GM12873 (cell line): ENCODE results near the gene SLC6A2.
A peak's percentile ranks its signal among the peaks of the same experiment; 100 is the strongest.

Source experiments
- TF ChIP-seq, protein P1 (sequence below): IDR thresholded peaks from 2 replicates; pipeline ENCODE4 v1.5.1; 2012; ENCODE audit warnings: low read depth, mild to moderate bottlenecking, moderate library complexity, low read length, control low read depth; ENCODE audit not compliant: insufficient read depth; ENCODE audit errors: missing control alignments

Gene SLC6A2

DNA sequence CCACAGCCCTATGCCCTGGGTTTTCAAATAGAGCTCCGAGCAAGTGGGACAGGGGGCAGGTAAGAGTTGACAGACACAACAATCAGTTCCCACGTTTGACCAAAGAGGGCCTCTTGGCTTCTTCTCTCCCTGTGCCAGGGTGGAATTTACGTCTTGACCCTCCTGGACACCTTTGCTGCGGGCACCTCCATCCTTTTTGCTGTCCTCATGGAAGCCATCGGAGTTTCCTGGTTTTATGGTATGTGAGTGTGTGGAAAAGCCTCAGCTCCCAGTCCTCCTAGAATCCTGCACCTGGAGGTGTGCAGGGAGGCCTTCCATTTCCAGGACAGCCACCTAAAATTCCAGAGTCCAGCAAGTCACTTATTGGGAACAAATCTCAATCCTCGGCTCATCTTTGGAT, 42.5 kb downstream of the SLC6A2 start:
- TF ChIP-seq, protein P1, sequence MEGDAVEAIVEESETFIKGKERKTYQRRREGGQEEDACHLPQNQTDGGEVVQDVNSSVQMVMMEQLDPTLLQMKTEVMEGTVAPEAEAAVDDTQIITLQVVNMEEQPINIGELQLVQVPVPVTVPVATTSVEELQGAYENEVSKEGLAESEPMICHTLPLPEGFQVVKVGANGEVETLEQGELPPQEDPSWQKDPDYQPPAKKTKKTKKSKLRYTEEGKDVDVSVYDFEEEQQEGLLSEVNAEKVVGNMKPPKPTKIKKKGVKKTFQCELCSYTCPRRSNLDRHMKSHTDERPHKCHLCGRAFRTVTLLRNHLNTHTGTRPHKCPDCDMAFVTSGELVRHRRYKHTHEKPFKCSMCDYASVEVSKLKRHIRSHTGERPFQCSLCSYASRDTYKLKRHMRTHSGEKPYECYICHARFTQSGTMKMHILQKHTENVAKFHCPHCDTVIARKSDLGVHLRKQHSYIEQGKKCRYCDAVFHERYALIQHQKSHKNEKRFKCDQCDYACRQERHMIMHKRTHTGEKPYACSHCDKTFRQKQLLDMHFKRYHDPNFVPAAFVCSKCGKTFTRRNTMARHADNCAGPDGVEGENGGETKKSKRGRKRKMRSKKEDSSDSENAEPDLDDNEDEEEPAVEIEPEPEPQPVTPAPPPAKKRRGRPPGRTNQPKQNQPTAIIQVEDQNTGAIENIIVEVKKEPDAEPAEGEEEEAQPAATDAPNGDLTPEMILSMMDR: no peak

DNA sequence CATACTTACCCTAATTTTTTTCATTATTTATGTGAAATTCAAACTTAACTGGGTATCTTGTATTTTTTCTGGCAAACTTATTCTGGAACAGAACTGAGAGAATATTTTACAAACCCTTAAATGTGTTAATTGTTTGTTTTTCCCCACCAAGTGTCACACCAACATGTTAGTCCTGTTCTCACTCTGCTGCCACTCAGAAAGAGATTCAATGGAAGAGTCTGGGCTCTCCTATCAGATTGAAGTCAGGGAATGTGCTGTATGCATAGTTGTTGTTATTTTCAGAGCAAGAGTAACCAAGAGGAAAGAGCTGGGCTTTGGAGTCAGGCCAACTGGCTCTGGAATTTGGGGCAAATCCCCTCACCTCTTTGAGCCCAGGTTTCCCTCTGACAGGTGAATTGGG, 43.2 kb downstream of the SLC6A2 start:
- TF ChIP-seq, protein P1: no peak

DNA sequence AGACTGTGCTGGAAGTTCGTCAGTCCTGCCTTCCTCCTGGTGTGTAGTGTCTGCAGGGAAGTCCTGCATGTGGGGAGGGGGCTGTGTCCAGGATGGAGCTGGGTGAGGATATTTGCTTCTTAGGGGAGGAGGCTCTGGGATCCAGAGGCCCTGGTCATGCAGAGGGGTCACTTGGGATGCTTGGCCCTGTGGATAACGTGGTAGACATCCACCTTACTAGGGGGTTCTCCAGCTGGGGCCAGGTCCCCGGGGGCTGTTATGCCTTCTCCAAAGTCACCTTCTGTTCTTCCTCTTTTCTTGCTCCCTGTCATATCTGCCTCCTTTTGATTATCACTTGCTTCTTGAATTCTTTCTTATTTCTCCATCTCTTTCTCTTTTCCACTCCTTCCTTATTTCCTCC, 43.8 kb downstream of the SLC6A2 start:
- TF ChIP-seq, protein P1: no peak

DNA sequence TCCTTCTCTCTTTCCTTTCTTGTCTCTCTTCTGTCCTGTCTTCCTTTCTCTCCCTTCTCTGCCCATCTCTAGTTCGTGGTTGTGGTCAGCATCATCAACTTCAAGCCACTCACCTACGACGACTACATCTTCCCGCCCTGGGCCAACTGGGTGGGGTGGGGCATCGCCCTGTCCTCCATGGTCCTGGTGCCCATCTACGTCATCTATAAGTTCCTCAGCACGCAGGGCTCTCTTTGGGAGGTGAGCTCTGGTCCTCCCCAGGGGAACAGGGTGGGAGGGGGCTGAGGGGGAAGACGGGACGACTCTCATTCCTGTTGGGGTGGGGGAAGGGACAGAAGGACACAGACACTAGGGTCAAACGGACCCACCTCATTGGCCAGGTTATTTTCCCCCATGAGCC, 44.3 kb downstream of the SLC6A2 start:
- TF ChIP-seq, protein P1: no peak

DNA sequence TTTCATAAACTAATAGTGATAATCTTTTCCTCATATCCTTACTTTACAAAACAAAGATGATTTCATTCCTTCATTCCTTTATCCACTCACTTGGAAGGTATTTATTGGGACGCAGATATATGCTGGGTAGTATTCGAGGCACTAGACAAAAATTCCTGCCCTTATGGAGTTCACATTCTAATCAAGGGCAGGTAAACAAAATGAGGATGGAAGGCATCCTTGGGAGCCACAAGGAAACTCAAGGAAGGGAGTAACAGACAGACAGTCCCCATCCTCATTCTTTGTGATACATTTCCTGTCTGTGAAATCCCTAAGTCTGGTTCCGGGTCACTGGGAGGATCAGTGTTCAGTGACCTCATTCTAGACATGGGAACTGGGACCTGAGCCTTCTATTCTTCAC, 45.2 kb downstream of the SLC6A2 start:
- TF ChIP-seq, protein P1: no peak

DNA sequence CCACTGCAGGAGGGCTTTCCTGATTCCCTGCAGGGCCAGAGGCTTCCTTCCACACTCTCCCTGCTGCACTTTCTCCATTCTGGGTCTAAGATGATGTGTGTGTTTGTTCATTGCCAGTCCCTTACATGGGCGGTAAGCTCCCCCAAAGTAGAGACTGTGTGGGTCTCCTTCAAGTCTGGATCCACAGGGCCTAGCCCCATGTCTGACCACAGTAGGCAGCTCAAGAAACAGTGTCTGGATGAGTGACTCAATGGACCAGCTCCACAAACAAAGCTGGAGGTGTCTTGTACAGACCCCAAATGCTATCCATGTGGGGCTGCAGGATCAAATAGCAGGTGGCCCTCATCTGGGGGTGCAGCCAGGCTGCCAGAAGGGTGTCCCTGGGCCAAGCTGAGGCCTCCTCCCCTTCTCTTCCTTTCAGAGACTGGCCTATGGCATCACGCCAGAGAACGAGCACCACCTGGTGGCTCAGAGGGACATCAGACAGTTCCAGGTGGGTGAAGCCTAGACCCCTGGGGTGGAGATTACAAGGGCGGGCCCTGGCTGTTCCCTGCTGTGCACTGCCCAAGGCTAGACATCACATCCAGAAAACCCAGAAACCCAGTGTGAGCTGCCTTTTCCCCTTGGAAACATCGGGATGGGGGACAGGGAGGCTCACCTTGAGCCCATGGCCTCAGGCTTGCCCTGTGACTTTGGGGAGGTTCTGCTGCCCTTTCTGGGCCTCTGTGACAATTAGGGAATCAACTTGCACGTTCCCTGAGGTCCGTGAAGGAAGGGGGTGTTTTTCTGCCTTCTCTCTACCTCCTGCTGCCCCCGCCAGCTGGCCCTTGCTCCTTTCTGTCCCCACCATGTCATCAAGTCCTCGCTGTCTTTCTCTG, 45.9 kb downstream of the SLC6A2 start:
- TF ChIP-seq, protein P1: peak; percentile 69

DNA sequence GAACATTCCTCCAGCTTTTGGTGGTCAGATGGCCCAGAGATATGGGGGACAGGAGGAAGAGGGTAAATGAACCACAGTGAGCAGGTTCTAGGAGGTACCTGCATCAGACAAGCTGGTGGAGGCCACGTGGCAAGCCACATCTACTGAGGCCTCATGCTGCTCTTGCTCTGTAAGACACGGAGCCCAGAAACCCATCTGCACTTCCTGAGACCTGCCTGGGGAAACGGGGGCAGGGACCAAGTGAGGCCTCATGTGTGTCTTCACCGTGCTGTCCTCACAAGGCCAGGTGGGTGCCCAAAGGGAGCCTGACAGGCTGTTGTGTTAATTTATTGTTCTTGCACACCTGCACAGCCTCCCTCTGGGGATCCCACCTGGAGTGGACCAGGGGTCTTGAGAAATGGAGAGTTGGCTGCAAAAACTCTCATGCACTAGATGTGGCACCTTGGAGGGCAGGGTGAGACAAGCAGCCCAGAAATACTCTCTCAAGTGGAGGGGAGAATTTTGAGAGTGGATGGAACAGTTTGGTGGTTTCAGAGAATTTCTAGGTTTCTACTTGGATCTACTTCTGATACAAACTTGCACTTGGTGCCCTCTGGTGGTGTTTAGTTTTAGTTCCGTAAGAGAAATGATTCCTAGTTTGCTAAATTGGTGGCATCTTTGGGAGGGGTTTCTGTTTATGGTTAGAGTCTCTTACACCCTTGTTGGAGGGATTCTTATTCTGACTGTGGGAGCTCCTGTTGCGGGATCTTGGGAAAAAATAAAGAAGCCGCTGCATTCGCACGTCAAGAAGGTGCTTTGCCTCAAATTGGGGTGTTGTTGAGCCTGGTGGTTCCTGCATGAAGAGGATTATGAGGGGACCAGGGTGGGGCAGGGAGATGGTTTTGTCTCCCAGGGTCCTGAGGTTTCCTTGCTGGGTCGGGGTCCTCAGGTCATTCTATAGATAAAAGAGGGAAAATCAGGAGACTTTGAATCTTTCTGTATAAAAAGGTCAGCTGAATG, 47.5 kb downstream of the SLC6A2 start:
- TF ChIP-seq, protein P1: peak; percentile 51
